H9 (cell line): ENCODE measurements around the gene ADGRD1. TPM values are rescaled to one million over a fixed set of nuclear protein-coding genes. Genes with fewer than 3 reads are reported as not detected.

ENCODE experiments used
- DNase-seq: peaks from one replicate; pipeline ENCODE4 v3.0.0-alpha.2; 2017
- H2AFZ ChIP-seq: one replicate; pipeline ENCODE4 v1.6.1; 2013; ENCODE audit warnings: mild to moderate bottlenecking, low read length, control low read depth, moderate library complexity
- H2AK5ac ChIP-seq: 2 replicates; pipeline ENCODE4 v1.6.1; 2013; ENCODE audit warnings: low read length, control low read depth, mixed read lengths; ENCODE audit not compliant: insufficient read length
- H2BK120ac ChIP-seq: one replicate; pipeline ENCODE4 v1.6.1; 2013; ENCODE audit warnings: low read depth, mild to moderate bottlenecking, low read length, control low read depth, inconsistent platforms; ENCODE audit not compliant: poor library complexity, severe bottlenecking
- H2BK12ac ChIP-seq: 2 replicates; pipeline ENCODE4 v1.6.1; 2013; ENCODE audit warnings: low read length, control low read depth, mixed read lengths, low read depth; ENCODE audit not compliant: insufficient read length
- H2BK15ac ChIP-seq: 2 replicates; pipeline ENCODE4 v1.6.1; 2013; ENCODE audit warnings: low read depth, low read length, control low read depth
- H2BK20ac ChIP-seq: one replicate; pipeline ENCODE4 v1.6.1; 2013; ENCODE audit warnings: low read depth, mild to moderate bottlenecking, low read length, control low read depth, inconsistent platforms; ENCODE audit not compliant: poor library complexity, severe bottlenecking
- H2BK5ac ChIP-seq: 2 replicates; pipeline ENCODE4 v1.6.1; 2013; ENCODE audit warnings: low read length, control low read depth, mixed read lengths; ENCODE audit not compliant: insufficient read length
- H3K14ac ChIP-seq: 2 replicates; pipeline ENCODE4 v1.6.1; 2013; ENCODE audit warnings: low read length, control low read depth; ENCODE audit not compliant: insufficient read depth
- H3K18ac ChIP-seq: 2 replicates; pipeline ENCODE4 v1.6.1; 2013; ENCODE audit warnings: low read depth, mild to moderate bottlenecking, mixed read lengths, low read length, control low read depth; ENCODE audit not compliant: insufficient read length
- H3K23ac ChIP-seq: 2 replicates; pipeline ENCODE4 v1.6.1; 2013; ENCODE audit warnings: low read length, control low read depth, mixed read lengths, low read depth; ENCODE audit not compliant: insufficient read length
- H3K23me2 ChIP-seq: 2 replicates; pipeline ENCODE4 v1.6.1; 2013; ENCODE audit warnings: low read depth, mild to moderate bottlenecking, mixed read lengths, low read length, control low read depth; ENCODE audit not compliant: insufficient read length, poor library complexity, severe bottlenecking
- H3K27ac ChIP-seq: 2 replicates; pipeline ENCODE4 v1.5.1; 2013; ENCODE audit warnings: low read length, control low read depth, mixed read lengths, low read depth; ENCODE audit not compliant: insufficient read length
- H3K27me3 ChIP-seq: 2 replicates; pipeline ENCODE4 v1.6.1; 2013; ENCODE audit warnings: low read length, control low read depth, inconsistent platforms; ENCODE audit not compliant: insufficient read depth
- H3K4ac ChIP-seq: 2 replicates; pipeline ENCODE4 v1.6.1; 2013; ENCODE audit warnings: low read depth, mild to moderate bottlenecking, control low read depth, inconsistent platforms, low read length, moderate library complexity
- H3K4me1 ChIP-seq: 2 replicates; pipeline ENCODE4 v1.6.1; 2013; ENCODE audit warnings: low read length, control low read depth, inconsistent platforms; ENCODE audit not compliant: insufficient read depth
- H3K4me2 ChIP-seq: 2 replicates; pipeline ENCODE4 v1.6.1; 2013; ENCODE audit warnings: low read length, control low read depth, mixed read lengths; ENCODE audit not compliant: insufficient read length, insufficient read depth
- H3K56ac ChIP-seq: 2 replicates; pipeline ENCODE4 v1.6.1; 2013; ENCODE audit warnings: low read depth, mild to moderate bottlenecking, mixed read lengths, low read length, control low read depth; ENCODE audit not compliant: insufficient read length
- H3K79me1 ChIP-seq: 2 replicates; pipeline ENCODE4 v1.6.1; 2013; ENCODE audit warnings: low read depth, mild to moderate bottlenecking, moderate library complexity, low read length, control low read depth, inconsistent platforms; ENCODE audit not compliant: insufficient read depth, poor library complexity, severe bottlenecking
- H3K79me2 ChIP-seq: 2 replicates; pipeline ENCODE4 v1.6.1; 2013; ENCODE audit warnings: low read length, control low read depth, inconsistent platforms; ENCODE audit not compliant: insufficient read depth
- H3K9ac ChIP-seq: 2 replicates; pipeline ENCODE4 v1.6.1; 2013; ENCODE audit warnings: low read length, control low read depth, mixed read lengths; ENCODE audit not compliant: insufficient read length; ENCODE audit errors: extremely low read depth
- H3K9me3 ChIP-seq: one replicate; pipeline ENCODE4 v1.6.1; 2013; ENCODE audit warnings: low read depth, low read length, inconsistent platforms; ENCODE audit not compliant: control insufficient read depth
- H3T11ph ChIP-seq: one replicate; pipeline ENCODE4 v1.6.1; 2013; ENCODE audit warnings: mild to moderate bottlenecking, low read length, control low read depth, inconsistent platforms
- H4K20me1 ChIP-seq: one replicate; pipeline ENCODE4 v1.6.1; 2013; ENCODE audit not compliant: control insufficient read depth, insufficient read length, insufficient read depth
- H4K5ac ChIP-seq: 2 replicates; pipeline ENCODE4 v1.6.1; 2013; ENCODE audit warnings: low read depth, mild to moderate bottlenecking, mixed read lengths, low read length, control low read depth; ENCODE audit not compliant: insufficient read length
- H4K8ac ChIP-seq: replicated peaks from 2 replicates; pipeline ENCODE4 v1.6.1; 2013; ENCODE audit warnings: low read length, control low read depth, mixed read lengths, low read depth; ENCODE audit not compliant: insufficient read length
- H4K91ac ChIP-seq: 2 replicates; pipeline ENCODE4 v1.6.1; 2013; ENCODE audit warnings: low read depth, mild to moderate bottlenecking, moderate library complexity, mixed read lengths, low read length, control low read depth; ENCODE audit not compliant: insufficient read length
- H3K27ac Mint-ChIP-seq, 3 experiments: 2 replicates in 2 of 3; 3 replicates in 1 of 3; pipeline ENCODE4 v1.8.0; 2020 to 2021; ENCODE audit warnings: mixed read lengths in 3 of 3, mild to moderate bottlenecking in 1 of 3, moderate library complexity in 1 of 3
- H3K27me3 Mint-ChIP-seq: 2 replicates; pipeline ENCODE4 v1.8.0; 2021; ENCODE audit warnings: low read depth, mild to moderate bottlenecking, moderate library complexity, mixed read lengths
- H3K36me3 Mint-ChIP-seq, 3 experiments: 2 replicates in 2 of 3; 3 replicates in 1 of 3; pipeline ENCODE4 v1.8.0; 2020 to 2021; ENCODE audit warnings: low read depth in 3 of 3, mixed read lengths in 3 of 3; ENCODE audit not compliant: insufficient read depth in 1 of 3
- H3K4me1 Mint-ChIP-seq, 2 experiments: 2 replicates each; pipeline ENCODE4 v1.8.0; 2020; ENCODE audit warnings: mixed read lengths in 2 of 2
- H3K4me3 Mint-ChIP-seq, 2 experiments: 2 replicates in 1 of 2; 3 replicates in 1 of 2; pipeline ENCODE4 v1.8.0; 2020 to 2021; ENCODE audit warnings: mild to moderate bottlenecking in 2 of 2, mixed read lengths in 2 of 2, moderate library complexity in 1 of 2
- H3K9me3 Mint-ChIP-seq, 2 experiments: 2 replicates in 1 of 2; 3 replicates in 1 of 2; pipeline ENCODE4 v1.8.0; 2020; ENCODE audit warnings: mild to moderate bottlenecking in 2 of 2, mixed read lengths in 2 of 2, moderate library complexity in 1 of 2
- CTCF ChIP-seq: fragments of 200-600 bp; sonication (generic); conservative IDR thresholded peaks from 3 replicates; pipeline ENCODE4 v1.8.0; 2021; ENCODE audit warnings: antibody characterized with exemption, mild to moderate bottlenecking
- WGBS: extraction: QIAGEN DNeasy Blood & Tissue Kit; methylation state at CpG from one replicate; pipeline ENCODE4 v1.1.7; 2013; ENCODE audit warnings: missing lambda C conversion rate, low lambda C conversion rate, mixed read lengths; ENCODE audit not compliant: insufficient read length; ENCODE audit errors: extremely low coverage; 5-methylcytosine and 5-hydroxymethylcytosine counted together
- total RNA-seq: library from RNA; stranded (reverse); gene quantifications from 2 replicates; pipeline ENCODE4 v1.2.1, GENCODE V29; 2021

ADGRD1 gene
- total RNA-seq, 1 experiment from 2014 or later, result 0.52 TPM

GRCh38 chr12:131060011-131060703, 106.5 kb downstream of the ADGRD1 start:
- no peak overlapping the region for H3K4me3 Mint-ChIP-seq
- Histone ChIP-seq H2AK5ac (no peak overlapping the region), H4K20me1 (no peaks in the 10 kb centered on the region), H3K9me3 (no peaks in the 10 kb centered on the region), H4K91ac (no peak overlapping the region), H2AFZ (no peak overlapping the region), H3K14ac (no peak overlapping the region), H3K4ac (no peak overlapping the region), H3K4me2 (no peak overlapping the region), H2BK5ac (no peak overlapping the region), H2BK120ac (no peak overlapping the region), H3K23me2 (no peaks in the 10 kb centered on the region), H3K79me1 (no peaks in the 10 kb centered on the region), H3K4me1 (no peaks in the 10 kb centered on the region), H4K8ac (no peak overlapping the region), H3K56ac (no peak overlapping the region), H3K9ac (no peak overlapping the region), H3T11ph (no peak overlapping the region), H3K23ac (no peak overlapping the region), H3K79me2 (no peaks in the 10 kb centered on the region), H3K27ac (no peak overlapping the region), H2BK15ac (no peak overlapping the region), H2BK20ac (no peak overlapping the region), H3K18ac (no peak overlapping the region), H4K5ac (no peak overlapping the region), H2BK12ac (no peak overlapping the region), H3K27me3 (no peaks in the 10 kb centered on the region)
- no peaks in the 10 kb centered on the region; the same call in none of the 2 replicates for H3K27me3 Mint-ChIP-seq
- H3K9me3 Mint-ChIP-seq, result no peaks in the 10 kb centered on the region
- DNase-seq, result peak; percentile 20
- H3K27ac Mint-ChIP-seq, result no peak overlapping the region; a peak in 1 of 7 replicates
- no CpG with 5 or more reads among the region's 16 CpGs for WGBS
- TF ChIP-seq CTCF, result no peak
- no peaks in the 10 kb centered on the region for H3K4me1 Mint-ChIP-seq
- no peaks in the 10 kb centered on the region for H3K36me3 Mint-ChIP-seq
